ENCODE measurements around the gene SKA2. TPM values are rescaled to one million over a fixed set of nuclear protein-coding genes. Genes with fewer than 3 reads are reported as not detected.

The SKA2 gene
- total RNA-seq, 1 donor from 2014 or later: 20.9 TPM

GRCh38 chr17:59124665-59125064 is 30.3 kb downstream of the SKA2 start:
- H3K27me3 ChIP-seq (ENCODE audit: low read depth): no peaks in the 10 kb centered on the region
- H3K4me3 ChIP-seq: no peak overlapping the region
- H3K4me1 ChIP-seq: no peaks in the 10 kb centered on the region
- ATAC-seq (no peak), DNase-seq (no peak)
- no peaks in the 10 kb centered on the region for H3K9me3 ChIP-seq
- no peak for TF ChIP-seq CTCF (IDR thresholded peaks at IDR 0.05)
- peaks cover 44% of the 10 kb centered on the region for H3K36me3 ChIP-seq
- intact Hi-C loops (cut with DNase I): no loop called here
- no peak overlapping the region for H3K27ac ChIP-seq

GRCh38 chr17:59121901-59122480 is 33.0 kb downstream of the SKA2 start:
- Histone ChIP-seq H3K36me3 (peaks cover 44% of the 10 kb centered on the region), H3K4me1 (no peaks in the 10 kb centered on the region), H3K9me3 (no peaks in the 10 kb centered on the region), H3K27ac (no peak overlapping the region), H3K27me3 (ENCODE audit: low read depth) (no peaks in the 10 kb centered on the region), H3K4me3 (no peak overlapping the region)
- ATAC-seq: no peak
- no peak for TF ChIP-seq CTCF (IDR thresholded peaks at IDR 0.05)
- intact Hi-C loops (cut with DNase I): no loop called here
- DNase-seq: no peak

GRCh38 chr17:59115474-59115873 is 39.5 kb downstream of the SKA2 start:
- no peak for TF ChIP-seq CTCF (IDR thresholded peaks at IDR 0.05)
- intact Hi-C loops (cut with DNase I): no loop called here
- no peaks in the 10 kb centered on the region for H3K27me3 ChIP-seq (ENCODE audit: low read depth)
- no peak for ATAC-seq
- DNase-seq: no peak
- no peak overlapping the region for H3K4me3 ChIP-seq
- H3K36me3 ChIP-seq: peaks cover 43% of the 10 kb centered on the region
- no peaks in the 10 kb centered on the region for H3K9me3 ChIP-seq
- H3K27ac ChIP-seq: no peak overlapping the region
- H3K4me1 ChIP-seq: peaks cover 8% of the 10 kb centered on the region

GRCh38 chr17:59111539-59111938 is 43.4 kb downstream of the SKA2 start:
- intact Hi-C loops (cut with DNase I): no loop called here
- DNase-seq (no peak), ATAC-seq (no peak)
- H3K27ac ChIP-seq: no peak overlapping the region
- H3K4me3 ChIP-seq: no peak overlapping the region
- H3K4me1 ChIP-seq: peaks cover 18% of the 10 kb centered on the region
- TF ChIP-seq CTCF (IDR thresholded peaks at IDR 0.05): no peak
- no peaks in the 10 kb centered on the region for H3K9me3 ChIP-seq
- no peaks in the 10 kb centered on the region for H3K27me3 ChIP-seq (ENCODE audit: low read depth)
- H3K36me3 ChIP-seq: peaks cover 18% of the 10 kb centered on the region

GRCh38 chr17:59110973-59111372 is 44.0 kb downstream of the SKA2 start:
- TF ChIP-seq CTCF (IDR thresholded peaks at IDR 0.05): no peak
- ATAC-seq: no peak

More at GRCh38 chr17:59110973-59111372, 44.0 kb downstream of the SKA2 start:
- H3K27ac ChIP-seq: no peak overlapping the region
- peaks cover 18% of the 10 kb centered on the region for H3K36me3 ChIP-seq
- intact Hi-C loops (cut with DNase I): no loop called here
- H3K4me1 ChIP-seq: peaks cover 18% of the 10 kb centered on the region
- H3K9me3 ChIP-seq: no peaks in the 10 kb centered on the region
- no peak overlapping the region for H3K4me3 ChIP-seq
- no peak for DNase-seq
- no peaks in the 10 kb centered on the region for H3K27me3 ChIP-seq (ENCODE audit: low read depth)
